SK-N-SH (cell line): ENCODE data around the gene LIPA. TPM values are rescaled to one million over a fixed set of nuclear protein-coding genes. Genes with fewer than 3 reads are reported as not detected.
"Not testable (repeated sequence)": the region's sequence is repeated elsewhere in the genome, so short reads cannot be mapped to it uniquely, and the experiment has no call there.

Source experiments
- CTCF ChIA-PET: fragments of 300-600, 350-600 bp; formaldehyde crosslinking; extraction: SDS; loops from one replicate; lab custom pipeline; 2021; lab: Yijun Ruan, JAX
- POLR2A ChIA-PET: fragments of 350-600 bp; sonication (Branson Sonifier 250); formaldehyde crosslinking; extraction: SDS; loops from one replicate; lab custom pipeline; 2020; ENCODE audit warnings: antibody characterized with exemption, inconsistent platforms; lab: Yijun Ruan, JAX
- DNase-seq: peaks from one replicate; pipeline ENCODE4 v3.0.0; 2012
- H2AFZ ChIP-seq: fragments of 200-600 bp; sonication (generic); 2 replicates; pipeline ENCODE4 v1.8.1; 2016; ENCODE audit warnings: antibody characterized with exemption, mild to moderate bottlenecking, low read depth
- H3F3A ChIP-seq: fragments of 200-600 bp; sonication (generic); replicated peaks from 2 replicates; pipeline ENCODE3; 2016; ENCODE audit warnings: antibody characterized with exemption, mild to moderate bottlenecking; ENCODE audit not compliant: insufficient read depth
- H3K27ac ChIP-seq, 2 experiments: fragments of 200-500 bp in 1 of 2; fragments of 200-600 bp in 1 of 2; sonication (Bioruptor generic) in 1 of 2; sonication (generic), shearing (Covaris generic) in 1 of 2; 2 replicates each; pipeline versions ENCODE4 v1.5.1 to v1.6.1; 2014 to 2016; ENCODE audit warnings: low read depth in 2 of 2, inconsistent platforms in 1 of 2, low read length in 1 of 2, mild to moderate bottlenecking in 1 of 2, mixed read lengths in 1 of 2
- H3K27me3 ChIP-seq: fragments of 200-600 bp; sonication (generic), shearing (Covaris generic); 2 replicates; pipeline ENCODE4 v1.6.1; 2016; ENCODE audit warnings: mixed run types; ENCODE audit not compliant: insufficient read depth
- H3K36me3 ChIP-seq, 2 experiments: fragments of 200-500 bp in 1 of 2; fragments of 200-600 bp in 1 of 2; sonication (Bioruptor generic) in 1 of 2; sonication (generic) in 1 of 2; replicated peaks in 1 of 2; 2 replicates each; pipeline versions ENCODE3 to v1.5.1; 2014 to 2016; ENCODE audit warnings: low read length in 1 of 2, mild to moderate bottlenecking in 1 of 2; ENCODE audit not compliant: insufficient read depth in 2 of 2, control insufficient read depth in 1 of 2
- H3K4me1 ChIP-seq, 2 experiments: fragments of 200-500 bp in 1 of 2; fragments of 200-600 bp in 1 of 2; sonication (Bioruptor generic) in 1 of 2; sonication (generic), shearing (Covaris generic) in 1 of 2; 2 replicates each; pipeline versions ENCODE4 v1.5.1 to v1.6.1; 2014 to 2016; ENCODE audit warnings: low read depth in 1 of 2, low read length in 1 of 2, mixed run types in 1 of 2; ENCODE audit not compliant: insufficient read depth in 2 of 2, control insufficient read depth in 1 of 2
- H3K4me2 ChIP-seq: fragments of 200-600 bp; sonication (generic), shearing (Covaris generic); 2 replicates; pipeline ENCODE4 v1.6.1; 2017; ENCODE audit warnings: mixed run types
- H3K4me3 ChIP-seq, 2 experiments: fragments of 200-500 bp in 1 of 2; fragments of 200-600 bp in 1 of 2; sonication (Bioruptor generic) in 1 of 2; sonication (generic), shearing (Covaris generic) in 1 of 2; 2 replicates each; pipeline versions ENCODE4 v1.5.1 to v1.8.1; 2014 to 2016; ENCODE audit warnings: low read depth in 2 of 2, inconsistent platforms in 1 of 2, low read length in 1 of 2, mild to moderate bottlenecking in 1 of 2, mixed read lengths in 1 of 2, moderate library complexity in 1 of 2
- H3K79me2 ChIP-seq: fragments of 200-600 bp; sonication (generic); 2 replicates; pipeline ENCODE4 v1.8.1; 2017; ENCODE audit warnings: mild to moderate bottlenecking; ENCODE audit not compliant: insufficient read depth
- H3K9ac ChIP-seq: fragments of 200-600 bp; sonication (generic); 2 replicates; pipeline ENCODE4 v1.6.1; 2017; ENCODE audit warnings: mixed run types
- H3K9me2 ChIP-seq: fragments of 200-600 bp; sonication (generic); 2 replicates; pipeline ENCODE4 v1.6.1; 2017; ENCODE audit warnings: mixed run types
- H3K9me3 ChIP-seq: fragments of 200-600 bp; sonication (generic); 2 replicates; pipeline ENCODE4 v1.6.1; 2017; ENCODE audit warnings: mixed run types, mild to moderate bottlenecking, moderate library complexity
- H4K20me1 ChIP-seq: fragments of 200-600 bp; sonication (generic); 2 replicates; pipeline ENCODE4 v1.6.1; 2017; ENCODE audit warnings: mild to moderate bottlenecking, mixed run types; ENCODE audit not compliant: insufficient read depth
- CHD2 ChIP-seq: fragments of 150-350 bp; IDR thresholded peaks from 2 replicates; pipeline ENCODE4 v1.6.1; 2018; ENCODE audit warnings: low read length; ENCODE audit not compliant: partially characterized antibody
- CTCF ChIP-seq: fragments of 200-600 bp; sonication (generic); IDR thresholded peaks from 2 replicates; pipeline ENCODE4 v1.6.1; 2017; ENCODE audit warnings: antibody characterized with exemption, mild to moderate bottlenecking, moderate library complexity
- EZH2phosphoT487 ChIP-seq: fragments of 200-600 bp; sonication (generic); IDR thresholded peaks from 2 replicates; pipeline ENCODE4 v1.6.1; 2017; ENCODE audit warnings: low read depth, mixed run types, mild to moderate bottlenecking, antibody characterized with exemption, moderate library complexity, borderline replicate concordance
- FOSL2 ChIP-seq: IDR thresholded peaks from 2 replicates; pipeline ENCODE4 v1.4.0; 2012; ENCODE audit warnings: low read depth, mild to moderate bottlenecking, moderate library complexity, borderline replicate concordance
- FOXM1 ChIP-seq: IDR thresholded peaks from 2 replicates; pipeline ENCODE4 v1.4.0; 2012; ENCODE audit warnings: low read depth, mild to moderate bottlenecking
- GABPA ChIP-seq: IDR thresholded peaks from 2 replicates; pipeline ENCODE4 v1.4.0; 2012; ENCODE audit warnings: low read depth, mild to moderate bottlenecking
- GATA2 ChIP-seq: sonication (generic); formaldehyde crosslinking; IDR thresholded peaks from 2 replicates; pipeline ENCODE4 v1.5.0; 2020; ENCODE audit warnings: mild to moderate bottlenecking, missing genetic modification reagents
- MAX ChIP-seq: IDR thresholded peaks from 2 replicates; pipeline ENCODE4 v1.4.0; 2012; ENCODE audit warnings: low read depth
- MEF2A ChIP-seq: IDR thresholded peaks from 2 replicates; pipeline ENCODE4 v1.4.0; 2012; ENCODE audit warnings: low read depth, borderline replicate concordance
- PBX3 ChIP-seq: IDR thresholded peaks from 2 replicates; pipeline ENCODE4; 2012
- RAD21 ChIP-seq: IDR thresholded peaks from 2 replicates; pipeline ENCODE4 v1.6.1; 2012; ENCODE audit warnings: mild to moderate bottlenecking, low read length
- RXRA ChIP-seq: IDR thresholded peaks from 2 replicates; pipeline ENCODE4 v1.4.0; 2012; ENCODE audit warnings: low read depth, mild to moderate bottlenecking, borderline replicate concordance
- SIN3A ChIP-seq: IDR thresholded peaks from 2 replicates; pipeline ENCODE4 v1.6.1; 2012; ENCODE audit warnings: low read depth, mild to moderate bottlenecking, low read length, moderate library complexity, borderline replicate concordance
- SMC3 ChIP-seq: IDR thresholded peaks from 2 replicates; pipeline ENCODE4 v1.6.1; 2012; ENCODE audit warnings: low read depth, low read length, improper control_type of control experiment
- TAF1 ChIP-seq: IDR thresholded peaks from 2 replicates; pipeline ENCODE4 v1.6.1; 2012; ENCODE audit warnings: low read depth, mild to moderate bottlenecking, low read length, moderate library complexity, borderline replicate concordance
- TCF12 ChIP-seq: IDR thresholded peaks from 2 replicates; pipeline ENCODE4 v1.4.0; 2012
- YY1 ChIP-seq: IDR thresholded peaks from 2 replicates; pipeline ENCODE4 v1.4.0; 2012; ENCODE audit warnings: low read depth, mild to moderate bottlenecking
- WGBS: methylation state at CpG from one replicate; pipeline ENCODE4 v1.1.6; 2017; ENCODE audit warnings: low lambda C conversion rate; 5-methylcytosine and 5-hydroxymethylcytosine counted together
- polyA plus RNA-seq, 3 experiments: library from polyadenylated mRNA; depleted of rRNA; stranded (reverse); fragments of >200 nt; gene quantifications; 2 replicates each; pipeline ENCODE4 v1.2.3, GENCODE V29; 2012

Gene LIPA
- polyA plus RNA-seq, 1 of the 3 experiments (the other 2 are of a cell fraction) = 43.2 TPM

GRCh38 chr10:89168354-89168900 is 83.1 kb downstream of the LIPA start:
- H3K4me1 ChIP-seq, H3K9me3 ChIP-seq, H3K27ac ChIP-seq, POLR2A ChIA-PET, H4K20me1 ChIP-seq, H3K4me3 ChIP-seq, H3K9me2 ChIP-seq, H2AFZ ChIP-seq, H3K36me3 ChIP-seq, H3F3A ChIP-seq, H3K9ac ChIP-seq, H3K79me2 ChIP-seq, H3K27me3 ChIP-seq, H3K4me2 ChIP-seq, DNase-seq: not testable (repeated sequence)
- WGBS = 73% methylated on average over 9 of the region's 9 CpGs
- CTCF ChIA-PET = interaction anchor here (0.9 to 1.5 kb wide), 3 partner anchors 9 to 138 kb away, joined by 3 to 4 read pairs (median 3); no protein-coding TSS in a partner anchor

- Histone ChIP-seq H3K9ac (no peak overlapping the region), H3F3A (no peaks in the 10 kb centered on the region), H4K20me1 (no peaks in the 10 kb centered on the region), H3K4me1 (no peaks in the 10 kb centered on the region), H3K36me3 (no peaks in the 10 kb centered on the region), H3K79me2 (no peaks in the 10 kb centered on the region), H2AFZ (no peak overlapping the region), H3K9me3 (no peaks in the 10 kb centered on the region), H3K27me3 (no peaks in the 10 kb centered on the region; the same call in none of the 2 replicates), H3K4me3 (no peak overlapping the region), H3K9me2 (peaks cover under 1% of the 10 kb centered on the region; the same call in 1 of the 2 replicates), H3K27ac (no peak overlapping the region), H3K4me2 (no peak overlapping the region)
- DNase-seq = no peak
- TF ChIP-seq MEF2A (no peak), SIN3A (no peak), PBX3 (no peak), EZH2phosphoT487 (no peak), YY1 (no peak), RXRA (no peak), TAF1 (no peak), SMC3 (no peak), MAX (no peak), RAD21 (no peak), GATA2 (CRISPR knock-in tag) (no peak), FOXM1 (no peak), GABPA (no peak), CTCF (no peak), FOSL2 (no peak), CHD2 (no peak), TCF12 (no peak)
- CTCF ChIA-PET = interaction anchor here (0.9 kb wide), 1 partner anchor 10 kb away, joined by 3 read pairs; no protein-coding TSS in a partner anchor
- POLR2A ChIA-PET = no interaction called here
Observed at GRCh38 chr10:89167915-89168314, 83.7 kb downstream of the LIPA start.
